GM06990 (cell line): ENCODE data around the gene KIF3A.

Experiments
- DNase-seq: peaks from one replicate; pipeline ENCODE4 v3.0.0-alpha.2; 2011; ENCODE audit not compliant: insufficient read length; ENCODE audit errors: extremely low read depth
- H3K27me3 ChIP-seq: replicated peaks from 2 replicates; pipeline ENCODE4 v1.6.0; 2011; ENCODE audit warnings: low read length; ENCODE audit not compliant: control insufficient read depth, insufficient read depth
- H3K36me3 ChIP-seq: 2 replicates; pipeline ENCODE4 v1.5.1; 2011; ENCODE audit warnings: low read length; ENCODE audit not compliant: control insufficient read depth, insufficient read depth
- H3K4me3 ChIP-seq: replicated peaks from 2 replicates; pipeline ENCODE4 v1.5.1; 2011; ENCODE audit warnings: low read depth, mild to moderate bottlenecking, control low read depth, low read length
- CTCF ChIP-seq: IDR thresholded peaks from 2 replicates; pipeline ENCODE4 v1.5.1; 2011; ENCODE audit warnings: low read length, control low read depth, mild to moderate bottlenecking, inconsistent platforms; ENCODE audit not compliant: insufficient read depth, poor library complexity, severe bottlenecking

The KIF3A gene

GRCh38 chr5:132756542-132756941, 19.2 kb upstream of the KIF3A start:
- Histone ChIP-seq H3K4me3 (no peak overlapping the region), H3K36me3 (peaks cover 15% of the 10 kb centered on the region), H3K27me3 (no peaks in the 10 kb centered on the region)
- no peak for DNase-seq
- TF ChIP-seq CTCF = no peak

DNA sequence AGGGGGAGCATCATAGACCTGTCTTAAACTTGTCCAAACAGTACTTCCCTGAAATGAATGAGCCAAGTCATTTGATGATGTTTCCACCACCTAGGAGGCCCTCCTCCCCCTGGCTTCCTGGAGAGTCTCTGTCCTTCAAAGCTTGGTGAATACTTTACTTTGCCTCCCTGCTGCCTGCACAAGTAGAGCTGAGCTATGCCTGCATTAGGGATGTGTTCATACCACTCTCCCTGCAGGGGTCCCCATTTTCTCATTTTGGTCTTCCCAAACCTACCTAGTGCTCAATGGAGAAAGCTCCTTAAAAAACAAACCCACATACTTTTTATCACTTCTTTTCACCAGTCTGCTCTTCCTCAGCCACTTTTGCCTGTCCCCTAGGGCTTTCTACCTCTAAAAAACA, 17.6 kb upstream of the KIF3A start:
- DNase-seq = no peak
- no peak for TF ChIP-seq CTCF

GRCh38 chr5:132754111-132754510, 16.8 kb upstream of the KIF3A start:
- H3K4me3 ChIP-seq = no peak overlapping the region
- peaks cover 6% of the 10 kb centered on the region for H3K36me3 ChIP-seq

More for the DNA sequence above, 17.6 kb upstream of the KIF3A start:
- Histone ChIP-seq H3K4me3 (no peak overlapping the region), H3K36me3 (peaks cover 9% of the 10 kb centered on the region), H3K27me3 (no peaks in the 10 kb centered on the region)

GRCh38 chr5:132753135-132753987, 16.0 kb upstream of the KIF3A start:
- no peak for TF ChIP-seq CTCF
- H3K27me3 ChIP-seq = no peaks in the 10 kb centered on the region
- H3K36me3 ChIP-seq = peaks cover 4% of the 10 kb centered on the region; the same call in 1 of the 2 replicates
- no peak overlapping the region for H3K4me3 ChIP-seq
- no peak for DNase-seq

More at GRCh38 chr5:132754111-132754510, 16.8 kb upstream of the KIF3A start:
- DNase-seq = no peak
- TF ChIP-seq CTCF = no peak
- no peaks in the 10 kb centered on the region for H3K27me3 ChIP-seq

DNA sequence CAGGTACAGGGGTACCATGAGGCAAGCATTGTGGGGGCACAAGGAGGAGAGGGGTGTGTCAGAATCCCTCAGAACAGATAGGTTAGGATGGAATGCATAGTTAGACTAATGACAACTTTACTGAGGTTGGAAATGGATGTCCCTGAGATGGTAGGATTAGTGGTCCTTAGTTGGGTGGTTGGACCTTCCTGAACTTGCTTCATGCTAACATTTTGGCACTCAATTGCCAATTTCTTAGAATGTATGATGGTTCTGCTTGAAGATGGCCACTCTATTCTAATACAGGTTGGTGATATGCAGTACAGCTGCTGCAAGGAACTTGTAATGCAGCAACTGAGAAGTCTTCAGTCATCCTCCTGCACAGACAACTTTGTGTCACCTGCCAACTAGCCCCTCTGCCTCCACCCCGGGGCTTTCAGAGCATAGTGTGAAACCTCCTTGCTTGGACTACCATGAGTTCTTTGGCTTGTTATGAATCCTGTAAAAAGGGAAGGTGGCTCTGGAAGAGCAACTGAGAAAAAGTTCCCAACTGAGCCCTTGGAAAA, 15.3 kb upstream of the KIF3A start:
- no peak for TF ChIP-seq CTCF
- Histone ChIP-seq H3K27me3 (no peaks in the 10 kb centered on the region), H3K4me3 (no peak overlapping the region), H3K36me3 (peaks cover 2% of the 10 kb centered on the region; the same call in 1 of the 2 replicates)
- no peak for DNase-seq
